GM21619 (cell line): Measurements from ENCODE around the gene ARL17A.
"Not testable (repeated sequence)": the region's sequence is repeated elsewhere in the genome, so short reads cannot be mapped to it uniquely, and the experiment has no call there.

Experiments used
- ATAC-seq: cut with Tn5 transposase; IDR thresholded peaks from one replicate; pipeline ENCODE4 v1.9.1; 2021; ENCODE audit not compliant: unreplicated experiment

The ARL17A gene

DNA sequence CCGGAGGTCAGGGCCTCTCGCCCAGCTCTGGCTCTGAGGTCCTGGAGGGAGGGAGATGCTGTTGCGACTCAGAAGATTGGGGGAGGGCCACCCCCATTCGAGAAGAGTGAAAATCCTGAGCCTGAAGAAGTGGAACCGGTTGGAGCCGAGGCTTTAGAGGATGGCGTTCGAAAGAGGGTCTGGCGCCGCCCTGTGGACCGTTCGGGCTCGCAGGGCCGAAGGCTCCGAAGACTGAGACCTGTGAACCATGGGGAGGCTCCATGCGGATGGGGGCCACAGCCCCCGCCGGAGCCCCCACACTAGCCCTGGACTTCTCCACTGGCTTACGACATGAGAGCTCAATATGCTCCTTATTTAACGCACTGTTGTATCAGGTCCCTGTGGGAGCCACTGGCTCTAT is 20.3 kb downstream of the ARL17A start:
- not testable (repeated sequence) for ATAC-seq

GRCh38 chr17:46548607-46549006 is 30.9 kb downstream of the ARL17A start:
- not testable (repeated sequence) for ATAC-seq

GRCh38 chr17:46534716-46535115 is 44.8 kb downstream of the ARL17A start:
- not testable (repeated sequence) for ATAC-seq

DNA sequence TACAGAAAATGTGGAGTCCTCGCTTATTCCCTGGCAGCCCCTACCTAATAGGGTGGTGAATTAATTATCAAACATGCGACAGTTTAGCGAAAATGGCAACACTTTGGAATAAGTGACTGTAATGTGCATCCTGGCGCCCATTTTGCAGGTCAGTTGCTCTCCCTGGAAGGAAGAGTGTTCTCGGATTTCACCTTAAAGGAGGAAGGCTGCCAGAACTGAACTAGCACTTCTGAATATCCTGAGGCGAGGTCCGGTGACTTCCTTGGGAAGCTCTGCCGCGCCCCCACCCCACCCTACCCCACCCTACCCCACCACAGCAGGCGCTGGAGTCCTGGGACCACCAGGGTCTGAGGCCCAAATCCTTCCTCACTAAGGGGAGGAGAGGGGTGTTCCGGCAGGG is 67.3 kb downstream of the ARL17A start, which contains the start of gene LRRC37A2:
TSS of gene LRRC37A2 (plus strand) at position 301 of the 400 bp plus-strand sequence. CDS start 245 bp downstream, outside the sequence.
- ATAC-seq = not testable (repeated sequence)

- not testable (repeated sequence) for ATAC-seq
Observed at GRCh38 chr17:46505896-46506295, 73.6 kb downstream of the ARL17A start.

- not testable (repeated sequence) for ATAC-seq
Observed at GRCh38 chr17:46499437-46500139, 79.9 kb downstream of the ARL17A start.

GRCh38 chr17:46492021-46492420 is 87.5 kb downstream of the ARL17A start:
- not testable (repeated sequence) for ATAC-seq

- ATAC-seq = not testable (repeated sequence)
Observed at GRCh38 chr17:46481310-46481709, 98.2 kb downstream of the ARL17A start.

DNA sequence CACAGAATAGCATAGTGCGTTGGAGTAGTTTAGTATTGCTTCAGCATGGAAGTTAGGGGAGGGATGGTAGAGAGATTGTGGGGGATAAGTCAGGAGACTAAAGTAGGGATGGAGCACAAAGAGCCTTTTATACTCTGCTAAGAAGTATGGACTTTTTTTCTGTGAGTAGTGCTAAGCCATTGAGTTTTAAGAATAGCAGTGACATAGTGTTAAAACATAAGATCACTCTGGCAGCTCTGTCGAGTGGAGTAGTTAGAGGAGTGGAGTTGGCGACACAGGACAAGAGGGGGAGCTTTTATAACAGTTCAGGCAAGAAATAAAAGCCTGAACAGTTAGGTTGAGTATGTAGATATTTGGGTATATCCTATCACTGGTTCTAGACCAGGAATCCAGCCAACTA is 100.7 kb downstream of the ARL17A start:
- not testable (repeated sequence) for ATAC-seq

DNA sequence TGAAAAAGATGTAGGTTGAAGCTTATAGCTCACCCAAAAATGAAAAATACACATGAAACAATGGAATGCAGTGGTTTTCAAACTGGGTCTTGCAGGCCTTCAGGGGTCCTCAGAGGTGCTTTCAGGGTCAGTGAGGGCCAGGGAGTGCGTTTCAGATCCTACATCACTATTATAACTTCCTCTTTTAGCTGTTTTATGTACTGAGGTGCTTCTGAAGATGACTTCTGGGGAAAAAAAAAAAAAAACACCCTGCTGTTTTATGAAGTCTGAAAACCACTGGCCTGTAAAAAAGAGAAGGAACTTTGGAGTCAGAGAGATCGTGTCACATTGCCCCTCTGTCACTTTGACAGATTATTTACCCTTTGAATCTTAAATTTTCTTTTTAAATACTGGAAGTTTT is 103.9 kb downstream of the ARL17A start:
- ATAC-seq = not testable (repeated sequence)

DNA sequence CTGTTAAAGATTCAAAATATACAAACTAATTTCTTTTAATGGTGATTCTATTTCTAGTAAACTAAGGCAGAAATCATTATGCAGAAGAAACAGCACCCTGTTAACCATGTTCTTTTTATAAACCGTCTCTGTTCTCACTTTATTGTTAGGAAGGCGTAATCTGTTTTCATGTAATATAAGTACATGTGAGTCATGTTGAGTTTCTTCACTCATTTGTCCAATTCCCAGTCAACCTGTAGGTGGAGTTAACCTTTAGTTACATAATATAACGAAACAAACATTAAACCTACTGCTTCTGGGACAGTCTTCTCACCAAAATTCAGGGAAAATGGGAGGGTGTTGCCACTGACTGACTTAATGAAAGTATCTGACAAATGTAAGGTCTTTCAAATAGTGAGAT is 105.0 kb downstream of the ARL17A start:
- not testable (repeated sequence) for ATAC-seq

GRCh38 chr17:46467618-46468017 is 111.9 kb downstream of the ARL17A start:
- not testable (repeated sequence) for ATAC-seq
